GM12892 (cell line): Measurements from ENCODE around the gene AKIRIN2.
"Not testable (repeated sequence)": the region's sequence is repeated elsewhere in the genome, so short reads cannot be mapped to it uniquely, and the experiment has no call there.

Source experiments
- DNase-seq: peaks from one replicate; pipeline ENCODE4 v3.0.0; 2011; ENCODE audit not compliant: insufficient read length
- FAIRE-seq: peaks from 2 replicates; lab custom pipeline; 2011; peaks lifted over from hg19 to GRCh38; lab: Jason Lieb, UNC
- POLR2A ChIP-seq: IDR thresholded peaks from 2 replicates; pipeline ENCODE4 v1.6.1; 2011; ENCODE audit warnings: low read depth, low read length, control low read depth
- POLR2AphosphoS5 ChIP-seq: IDR thresholded peaks from 2 replicates; pipeline ENCODE4 v1.6.1; 2011; ENCODE audit warnings: low read depth, low read length, control low read depth
- TAF1 ChIP-seq: IDR thresholded peaks from 2 replicates; pipeline ENCODE4 v1.6.1; 2011; ENCODE audit warnings: low read depth, mild to moderate bottlenecking, control low read depth, low read length, borderline replicate concordance

The AKIRIN2 gene

GRCh38 chr6:87692086-87692485, 9.9 kb downstream of the AKIRIN2 start:
- no peak for DNase-seq
- TF ChIP-seq POLR2A (no peak), TAF1 (no peak), POLR2AphosphoS5 (no peak)
- peak; percentile 36 for FAIRE-seq

DNA sequence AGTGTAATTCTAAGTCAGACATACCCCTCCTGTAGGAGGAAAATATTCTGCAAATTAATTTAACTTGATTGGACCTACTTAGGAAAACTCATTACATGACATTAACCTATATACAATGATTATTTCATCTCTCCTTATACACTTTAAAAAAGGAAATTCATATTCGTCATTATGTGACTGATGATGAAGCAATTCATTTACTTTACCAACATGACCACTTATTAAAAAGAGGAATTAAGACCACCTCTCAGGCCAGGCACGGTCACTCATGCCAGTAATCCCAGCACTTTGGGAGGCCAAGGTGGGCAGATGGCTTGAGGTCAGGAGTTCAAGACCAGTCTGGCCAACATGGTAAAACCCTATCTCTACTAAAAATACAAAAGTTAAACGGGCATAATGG, 11.6 kb downstream of the AKIRIN2 start:
- FAIRE-seq = no peak
- no peak for DNase-seq
- TF ChIP-seq POLR2A (no peak), POLR2AphosphoS5 (no peak), TAF1 (no peak)

DNA sequence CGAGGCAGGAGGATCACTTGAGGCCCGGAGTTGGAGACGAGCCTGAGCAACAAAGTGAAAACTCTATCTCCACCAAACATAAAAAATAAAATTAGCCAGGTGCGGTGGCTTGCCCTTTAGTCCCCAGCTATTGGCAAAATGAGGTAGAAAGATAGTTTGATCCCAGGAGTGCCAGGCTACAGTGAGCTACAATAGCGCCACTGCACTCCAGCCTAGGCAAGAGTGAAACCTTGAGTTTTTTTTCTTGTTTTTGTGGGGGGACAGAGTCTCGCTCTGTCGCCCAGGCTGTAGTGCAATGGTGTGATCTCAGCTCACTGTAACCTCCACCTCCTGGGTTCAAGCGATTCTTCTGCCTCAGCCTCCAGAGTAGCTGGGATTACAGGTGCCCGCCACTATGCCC, 14.1 kb downstream of the AKIRIN2 start:
- not testable (repeated sequence) for DNase-seq, FAIRE-seq

- no peak for DNase-seq
- TF ChIP-seq POLR2A = no peak
- no peak for TF ChIP-seq POLR2AphosphoS5
- TF ChIP-seq TAF1 = no peak
- no peak for FAIRE-seq
Measured at GRCh38 chr6:87687296-87687695, 14.7 kb downstream of the AKIRIN2 start.

GRCh38 chr6:87686636-87687205, 15.3 kb downstream of the AKIRIN2 start:
- DNase-seq, FAIRE-seq: not testable (repeated sequence)

DNA sequence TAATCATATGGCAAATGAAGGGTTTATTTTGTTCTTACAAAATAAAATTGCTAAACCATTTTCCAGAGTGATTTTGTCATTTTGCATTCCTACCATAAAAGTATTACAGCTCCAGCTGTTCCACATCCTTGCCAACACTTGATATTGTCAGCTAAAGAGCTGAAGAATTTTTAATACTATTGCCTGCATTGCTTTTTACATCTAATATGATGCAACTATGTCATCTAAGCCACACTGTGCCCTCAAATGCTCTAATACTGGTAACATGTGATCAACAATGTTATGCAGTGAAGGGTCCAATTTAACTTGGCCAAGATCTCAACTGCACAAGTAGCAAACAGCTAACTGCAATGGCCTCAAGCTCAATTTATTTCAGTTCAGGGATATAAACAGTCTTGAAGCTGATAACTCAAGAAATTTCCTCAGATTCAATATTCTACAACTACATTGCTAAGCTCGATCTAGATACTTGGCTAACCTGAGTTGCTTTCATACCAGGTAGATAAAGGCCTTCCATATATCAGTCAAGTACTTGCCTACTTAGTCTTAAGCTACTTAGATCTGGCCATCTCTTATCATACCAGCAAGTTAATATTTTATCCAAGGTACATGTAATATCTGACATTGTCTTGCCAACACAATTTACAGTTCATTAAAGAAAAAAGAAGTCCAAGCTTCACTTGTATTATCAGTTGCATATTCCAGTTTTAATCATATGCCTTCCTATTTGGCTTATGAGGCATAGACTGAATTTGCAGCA, 17.0 kb downstream of the AKIRIN2 start:
- DNase-seq (no peak), FAIRE-seq (peak; percentile 63)
- TF ChIP-seq POLR2AphosphoS5 = no peak

DNA sequence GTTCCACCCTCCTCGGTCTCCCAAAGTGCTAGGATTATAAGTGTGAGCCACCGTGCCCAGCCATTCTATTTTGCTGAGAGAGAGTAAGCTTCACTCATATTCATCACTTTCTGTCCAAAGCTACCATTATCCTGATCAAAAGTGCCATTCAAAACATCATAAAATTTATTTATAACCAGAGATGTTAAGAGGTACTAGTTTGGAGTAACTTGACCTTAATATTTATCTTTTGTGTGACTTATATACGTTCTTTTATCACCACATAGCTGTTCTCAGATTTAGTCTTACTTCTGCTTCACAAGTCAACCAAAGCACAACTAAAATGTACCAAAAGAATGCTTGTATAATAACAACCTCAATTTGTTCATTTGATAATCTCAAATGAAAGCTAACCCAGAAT, 18.1 kb downstream of the AKIRIN2 start:
- FAIRE-seq (no peak), DNase-seq (no peak)
- TF ChIP-seq TAF1 = no peak
- TF ChIP-seq POLR2A = no peak
- no peak for TF ChIP-seq POLR2AphosphoS5

DNA sequence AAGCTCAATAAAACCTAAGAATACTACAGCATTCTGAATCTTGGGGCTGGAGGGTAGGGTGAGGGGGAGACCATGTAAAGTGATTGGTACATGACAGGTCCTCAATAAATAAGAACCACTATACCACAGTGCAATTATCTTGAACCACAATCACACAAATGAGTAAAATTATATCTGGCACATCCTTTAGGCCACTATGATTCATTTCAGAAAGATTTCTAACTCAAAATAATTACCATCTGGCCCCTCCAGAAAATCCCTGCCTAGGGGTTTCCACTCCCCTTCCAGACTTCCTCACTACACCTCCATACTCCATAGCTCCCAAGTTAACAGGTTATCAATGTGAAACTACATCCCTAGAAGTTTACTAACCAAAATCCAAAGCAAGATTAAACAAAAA, 19.7 kb downstream of the AKIRIN2 start:
- no peak for FAIRE-seq
- no peak for DNase-seq
- TF ChIP-seq POLR2AphosphoS5 (no peak), POLR2A (0 out of 2 replicates have a peak, but pooled peaks have one; percentile 25)

DNA sequence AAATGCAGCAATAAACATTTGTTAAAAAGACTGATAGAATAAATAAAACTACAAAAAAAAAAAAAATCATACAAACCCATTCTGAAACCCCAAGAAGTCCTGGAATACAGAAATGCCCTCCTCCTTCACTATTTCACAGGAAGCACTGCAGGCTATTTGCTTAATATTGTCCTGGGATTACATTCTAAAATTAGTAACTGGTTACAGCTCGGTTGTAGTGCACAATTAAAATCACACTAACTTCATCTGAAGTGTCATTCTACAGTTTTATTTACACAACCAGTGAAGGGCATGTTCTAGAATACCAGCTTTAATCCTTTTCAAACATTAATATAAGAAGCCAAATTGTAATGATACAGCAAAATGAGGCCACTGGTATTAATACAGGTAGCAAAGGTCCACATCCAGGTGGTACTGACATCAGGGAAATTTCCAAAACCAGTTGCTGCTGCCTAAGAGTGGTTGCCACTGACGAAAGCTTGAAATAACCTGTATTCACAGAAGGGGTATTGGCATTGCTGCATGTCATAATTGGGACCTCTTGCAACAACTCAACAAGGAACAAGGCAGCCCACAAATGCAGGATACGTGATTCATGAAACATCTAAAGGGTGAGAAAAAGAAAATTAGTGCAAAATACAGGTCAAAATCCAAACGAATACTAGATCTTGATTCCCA, 26.9 kb downstream of the AKIRIN2 start:
- TF ChIP-seq POLR2AphosphoS5 (no peak), TAF1 (no peak), POLR2A (no peak)
- DNase-seq = no peak
- FAIRE-seq = no peak

GRCh38 chr6:87674290-87674689, 27.7 kb downstream of the AKIRIN2 start:
- DNase-seq = no peak
- TF ChIP-seq POLR2AphosphoS5 = no peak
- no peak for TF ChIP-seq TAF1
- TF ChIP-seq POLR2A = no peak
- no peak for FAIRE-seq

DNA sequence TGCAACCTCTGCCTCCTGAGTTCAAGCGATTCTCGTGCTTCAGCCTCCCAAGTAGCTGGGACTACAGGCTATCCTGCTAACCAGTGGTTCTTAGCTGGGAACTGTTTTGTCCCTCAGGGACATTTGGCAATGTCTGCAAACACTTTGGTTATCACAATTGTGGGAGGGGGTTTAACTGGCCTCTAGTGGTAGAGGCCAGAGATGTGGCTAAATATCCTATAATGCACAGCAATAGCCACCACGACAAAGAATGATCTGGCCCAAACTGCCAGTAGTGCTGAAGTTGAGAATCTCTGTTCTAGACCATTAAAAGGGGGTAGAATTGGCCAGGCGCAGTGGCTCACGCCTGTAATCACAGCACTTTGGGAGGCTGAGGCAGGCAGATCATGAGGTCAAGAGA, 28.8 kb downstream of the AKIRIN2 start:
- TF ChIP-seq POLR2AphosphoS5 = no peak
- no peak for TF ChIP-seq POLR2A
- no peak for TF ChIP-seq TAF1
- FAIRE-seq (no peak), DNase-seq (no peak)

DNA sequence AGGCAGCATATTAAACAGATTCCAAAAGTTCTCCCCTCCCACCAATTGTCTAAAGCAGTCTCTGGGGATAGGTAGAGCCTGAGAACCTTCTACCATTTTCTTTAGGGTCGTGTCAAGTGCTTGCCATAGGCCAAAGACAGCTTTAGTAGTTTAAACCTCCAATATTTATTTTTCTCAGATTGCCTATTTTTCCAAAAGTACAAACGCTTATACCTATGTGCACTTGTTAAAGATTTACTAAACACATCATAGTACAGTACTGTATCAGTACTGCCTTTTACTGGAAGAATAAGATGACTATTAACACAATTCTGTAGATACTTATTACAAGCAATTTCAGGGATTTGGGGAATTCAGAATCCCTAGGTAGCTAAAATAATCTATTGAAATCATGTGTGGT, 29.4 kb downstream of the AKIRIN2 start:
- TF ChIP-seq POLR2A (no peak), TAF1 (no peak), POLR2AphosphoS5 (no peak; the same call in 1 of the 2 replicates)
- no peak for FAIRE-seq
- no peak for DNase-seq
